NCI-H526 (cell line): ENCODE data around the gene LDLRAD2.

ENCODE experiments used
- DNase-seq, 2 experiments: peaks; one replicate each; lab custom pipeline; 2025; lab: John Stamatoyannopoulos, UW

Gene LDLRAD2

GRCh38 chr1:21842606-21843162, 30.6 kb downstream of the LDLRAD2 start:
- DNase-seq, result no peak

GRCh38 chr1:21843208-21843607, 31.1 kb downstream of the LDLRAD2 start:
- no peak for DNase-seq

GRCh38 chr1:21843996-21844395, 31.9 kb downstream of the LDLRAD2 start:
- no peak for DNase-seq

- DNase-seq, result no peak
Observed at GRCh38 chr1:21845646-21846641, 33.9 kb downstream of the LDLRAD2 start.

GRCh38 chr1:21847223-21848205, 35.4 kb downstream of the LDLRAD2 start:
- no peak for DNase-seq

- DNase-seq, result no peak
Observed at GRCh38 chr1:21848524-21849174, 36.6 kb downstream of the LDLRAD2 start.

GRCh38 chr1:21849909-21850576, 38.0 kb downstream of the LDLRAD2 start:
- no peak for DNase-seq

GRCh38 chr1:21851430-21852250, 39.6 kb downstream of the LDLRAD2 start:
- no peak for DNase-seq

- DNase-seq, result no peak
Observed at GRCh38 chr1:21852282-21853130, 40.4 kb downstream of the LDLRAD2 start.

- no peak for DNase-seq
Observed at GRCh38 chr1:21853131-21853427, 41.0 kb downstream of the LDLRAD2 start.

GRCh38 chr1:21854090-21854750, 42.2 kb downstream of the LDLRAD2 start:
- DNase-seq, result no peak

GRCh38 chr1:21854751-21855131, 42.7 kb downstream of the LDLRAD2 start:
- no peak for DNase-seq

GRCh38 chr1:21855257-21856096, 43.4 kb downstream of the LDLRAD2 start:
- DNase-seq, result no peak

GRCh38 chr1:21857142-21857839, 45.2 kb downstream of the LDLRAD2 start:
- no peak for DNase-seq

- DNase-seq, result no peak
Observed at GRCh38 chr1:21857840-21858670, 46.0 kb downstream of the LDLRAD2 start.

- DNase-seq, result no peak
Observed at GRCh38 chr1:21859669-21860179, 47.7 kb downstream of the LDLRAD2 start.
